Measurements from ENCODE around the gene BMPR1A.
"Not testable (repeated sequence)": the region's sequence is repeated elsewhere in the genome, so short reads cannot be mapped to it uniquely, and the experiment has no call there.

Gene BMPR1A

DNA sequence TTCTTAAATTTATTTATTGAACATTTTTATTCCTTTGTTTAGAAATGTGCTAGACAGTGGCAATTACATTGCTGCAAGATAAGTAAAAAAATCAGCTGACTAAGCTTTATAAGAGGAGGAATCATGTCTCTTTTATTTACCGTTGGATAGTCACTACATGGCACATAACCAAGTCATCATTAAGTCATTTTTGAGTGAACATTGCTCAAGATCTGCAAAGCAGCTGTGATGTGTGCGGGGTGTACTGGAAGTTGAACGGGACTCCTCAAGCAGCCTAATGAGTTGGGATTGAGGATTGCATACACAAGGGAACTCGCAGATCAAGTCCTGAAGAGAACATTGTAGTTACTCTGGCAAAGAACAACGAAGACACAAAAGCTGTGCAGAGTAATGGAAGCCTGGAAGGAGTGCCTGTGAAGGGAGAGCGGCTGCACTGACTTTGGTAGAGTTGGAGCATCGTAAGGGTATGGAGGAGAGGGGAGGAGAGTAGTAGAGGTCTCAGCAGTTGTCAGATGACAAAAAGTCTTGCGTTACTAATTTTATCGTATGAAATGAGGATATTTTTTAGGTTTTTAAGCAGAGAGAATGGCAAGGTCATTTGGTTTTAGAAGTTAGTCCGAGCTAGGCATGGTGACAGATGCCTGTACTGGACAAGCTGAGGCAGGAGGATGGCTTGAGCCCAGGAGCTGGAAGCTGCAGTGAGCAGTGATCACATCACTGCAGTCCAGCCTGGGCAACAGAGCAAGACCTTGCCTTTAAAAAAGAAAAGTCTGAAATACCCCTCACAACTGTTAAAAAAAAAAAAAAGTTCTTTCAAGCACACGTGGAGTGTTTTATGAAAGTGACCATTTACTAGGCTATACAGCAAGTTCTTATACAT lies 95.1 kb downstream of the BMPR1A start:
- no peak for DNase-seq

GRCh38 chr10:86853582-86853981 lies 97.2 kb downstream of the BMPR1A start:
- not testable (repeated sequence) for DNase-seq

DNA sequence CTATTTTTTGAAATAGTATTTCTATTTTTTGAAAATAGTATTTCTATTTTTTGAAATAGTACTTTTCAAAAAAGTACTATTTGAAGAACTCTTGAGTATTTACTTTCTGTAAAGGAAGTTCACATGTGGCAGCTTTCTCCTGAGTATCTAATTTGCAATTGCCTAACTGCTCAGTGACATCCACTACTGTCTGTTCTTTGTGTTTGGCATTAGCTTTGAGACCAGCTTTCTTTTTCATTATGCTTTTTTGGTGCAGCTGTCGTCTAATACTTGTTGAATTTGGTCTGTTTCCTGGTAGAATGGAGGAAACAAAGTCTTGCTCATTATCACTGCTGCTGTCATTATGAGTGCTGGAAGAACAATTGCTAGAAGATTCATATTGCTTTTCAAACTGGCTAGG lies 99.1 kb downstream of the BMPR1A start:
- DNase-seq = no peak

GRCh38 chr10:86856156-86856555 lies 99.7 kb downstream of the BMPR1A start:
- DNase-seq = no peak

DNA sequence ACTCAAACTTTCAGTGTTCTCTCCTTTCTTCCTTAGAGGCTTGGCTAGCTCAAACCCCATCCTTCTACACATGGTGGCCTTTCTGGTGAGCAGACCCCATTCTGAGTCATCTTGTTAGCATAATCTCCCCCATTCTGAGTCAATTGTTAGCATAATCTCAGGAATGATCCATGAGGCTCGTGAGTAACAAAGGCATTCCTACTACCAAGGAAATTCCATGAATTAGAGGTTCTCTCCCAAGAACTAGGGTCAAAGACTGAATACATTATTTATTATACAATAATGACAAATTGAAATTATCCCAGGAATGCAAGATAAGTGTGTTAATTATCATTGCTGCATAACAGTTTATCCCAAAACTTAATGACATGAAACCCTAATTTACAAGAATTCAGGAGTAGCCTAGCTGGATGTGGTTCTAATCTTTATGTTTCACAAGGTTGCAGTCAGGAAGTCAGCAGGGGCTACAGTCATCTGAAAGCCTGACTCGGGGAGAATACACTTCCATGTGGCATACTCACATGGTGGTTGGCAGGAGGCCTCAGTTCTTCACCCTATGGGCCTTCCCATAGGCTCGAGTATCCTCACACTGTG lies 100.8 kb downstream of the BMPR1A start:
- no peak for DNase-seq

DNA sequence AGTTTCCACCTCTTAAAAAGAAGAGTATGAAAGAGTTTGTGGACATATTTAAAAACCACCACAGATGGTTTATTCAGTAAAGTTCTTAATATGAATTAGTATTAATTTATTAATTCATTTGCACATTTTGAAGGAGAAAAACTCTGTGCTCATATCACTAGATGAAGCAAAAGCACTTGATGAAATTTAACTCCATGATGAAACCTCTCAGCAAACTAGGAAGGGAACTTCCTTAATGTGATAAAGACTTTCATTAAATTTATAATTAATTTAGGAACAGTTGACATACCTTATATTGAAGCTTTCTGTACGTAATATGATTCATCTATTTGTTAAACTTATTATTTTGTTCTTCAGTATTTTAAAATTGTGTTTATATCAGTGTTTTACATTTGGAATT lies 101.6 kb downstream of the BMPR1A start:
- no peak for DNase-seq

DNA sequence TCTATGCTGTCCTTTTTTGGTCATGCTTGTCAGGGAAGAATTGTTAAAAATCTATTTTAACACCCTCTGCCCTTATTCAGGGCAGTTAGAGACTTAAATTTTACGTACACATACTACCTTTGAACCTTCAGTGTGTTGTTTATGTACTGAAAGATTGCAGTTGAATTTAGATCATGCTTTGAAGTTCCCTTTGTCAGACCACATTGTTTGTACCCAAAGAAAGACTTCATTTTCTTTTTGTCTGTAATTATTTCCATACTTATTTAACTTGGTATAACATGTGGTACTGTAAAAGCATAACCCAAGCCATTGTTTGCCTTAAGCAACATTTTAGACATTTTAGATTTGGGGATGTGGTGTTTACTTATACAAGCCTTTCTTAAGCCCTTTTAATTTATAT lies 104.9 kb downstream of the BMPR1A start:
- no peak for DNase-seq

GRCh38 chr10:86862373-86862772 lies 106.0 kb downstream of the BMPR1A start:
- no peak for DNase-seq

DNA sequence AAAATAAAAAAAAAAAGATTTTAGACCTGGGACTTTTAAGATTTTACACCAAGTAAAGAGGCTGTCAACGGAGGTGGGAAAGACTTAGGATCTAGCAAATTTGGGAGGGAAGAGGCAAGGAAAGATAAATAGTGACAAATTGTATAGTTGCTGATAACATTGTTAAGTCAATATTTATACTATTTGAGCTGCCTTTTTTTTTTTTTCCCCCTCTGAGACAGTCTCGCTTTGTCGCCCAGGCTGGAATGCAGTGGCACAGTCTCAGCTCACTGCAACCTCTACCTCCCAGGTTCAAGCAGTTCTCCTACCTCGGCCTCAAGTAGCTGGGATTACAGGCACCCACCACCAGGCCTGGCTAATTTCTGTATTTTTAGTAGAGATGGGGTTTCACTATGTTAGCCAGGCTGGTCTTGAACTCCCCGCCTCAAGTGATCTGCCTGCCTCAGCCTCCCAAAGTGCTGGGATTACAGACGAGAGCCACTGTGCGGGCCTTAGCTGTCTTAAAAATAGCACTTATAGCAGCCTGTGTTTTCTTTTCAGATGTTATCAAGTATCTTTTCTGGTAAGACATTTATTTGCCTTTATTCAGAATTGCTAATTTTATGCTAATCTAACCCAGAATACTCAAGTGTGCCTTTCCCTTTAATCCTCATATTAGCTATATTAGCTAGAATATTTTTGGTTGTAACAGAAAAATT lies 106.5 kb downstream of the BMPR1A start:
- DNase-seq = no peak

DNA sequence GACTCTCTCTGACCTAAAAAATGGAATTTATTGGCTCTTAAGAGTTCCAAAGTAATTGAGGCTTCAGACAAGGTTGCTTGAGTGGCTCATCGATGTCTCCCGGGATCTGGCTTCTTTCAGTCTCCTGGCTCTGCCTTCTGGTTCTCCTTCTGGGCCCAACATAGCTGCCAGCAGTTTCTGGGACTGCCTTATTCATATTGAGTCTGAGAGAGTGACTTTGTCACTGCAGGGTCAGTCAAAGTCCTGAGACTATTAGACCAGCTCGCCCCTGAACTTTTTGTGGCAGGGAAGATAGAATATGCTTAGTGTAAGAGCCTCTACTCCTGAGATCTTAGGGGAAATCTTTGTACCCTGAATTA lies 107.0 kb downstream of the BMPR1A start:
- DNase-seq = no peak

DNA sequence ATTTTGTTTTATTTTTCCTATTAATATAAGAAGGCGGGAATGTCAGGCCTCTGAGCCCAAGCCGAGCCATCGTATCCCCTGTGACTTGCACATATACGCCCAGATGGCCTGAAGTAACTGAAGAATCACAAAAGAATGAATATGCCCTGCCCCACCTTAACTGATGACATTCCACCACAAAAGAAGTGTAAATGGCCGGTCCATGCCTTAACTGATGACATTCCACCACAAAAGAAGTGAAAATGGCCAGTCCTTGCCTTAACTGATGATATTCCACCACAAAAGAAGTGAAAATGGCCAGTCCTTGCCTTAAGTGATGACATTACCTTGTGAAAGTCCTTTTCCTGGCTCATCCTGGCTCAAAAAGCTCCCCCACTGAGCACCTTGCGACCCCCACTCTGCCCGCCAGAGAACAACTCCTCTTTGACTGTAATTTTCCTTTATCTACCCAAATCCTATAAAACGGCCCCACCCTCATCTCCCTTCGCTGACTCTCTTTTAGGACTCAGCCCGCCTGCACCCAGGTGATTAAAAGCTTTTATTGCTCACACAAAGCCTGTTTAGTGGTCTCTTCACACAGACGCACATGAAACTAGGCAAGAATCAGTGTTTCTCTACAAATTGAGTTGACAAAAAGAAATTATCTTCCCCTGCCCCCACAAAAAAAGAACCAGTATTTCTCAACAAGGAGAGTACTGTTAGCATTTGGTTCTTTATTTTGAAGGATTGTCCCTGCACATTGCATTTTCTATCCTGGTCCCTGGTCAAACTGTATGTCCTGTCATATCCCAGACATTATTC lies 108.8 kb downstream of the BMPR1A start:
- not testable (repeated sequence) for DNase-seq

DNA sequence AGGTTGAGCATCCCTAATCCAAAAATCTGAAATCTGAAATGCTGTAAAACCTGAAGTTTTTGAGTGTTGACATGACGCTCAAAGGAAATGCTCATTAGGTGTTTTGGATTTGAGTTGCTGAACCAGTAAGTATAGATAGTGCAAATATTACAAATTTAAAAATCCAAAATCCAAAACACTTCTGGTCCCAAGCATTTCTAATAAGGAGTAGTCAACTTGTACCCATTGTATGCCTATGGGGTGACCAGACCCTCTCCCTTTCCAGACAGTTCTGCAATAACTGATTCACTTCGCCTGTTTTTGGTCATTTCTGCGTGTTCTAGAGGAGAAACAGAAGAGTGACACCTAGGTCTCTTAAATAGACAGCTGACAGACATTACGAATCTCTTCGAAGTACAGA lies 110.7 kb downstream of the BMPR1A start:
- no peak for DNase-seq

GRCh38 chr10:86868353-86868752 lies 111.9 kb downstream of the BMPR1A start:
- no peak for DNase-seq

GRCh38 chr10:86870679-86871078 lies 114.3 kb downstream of the BMPR1A start:
- no peak for DNase-seq

DNA sequence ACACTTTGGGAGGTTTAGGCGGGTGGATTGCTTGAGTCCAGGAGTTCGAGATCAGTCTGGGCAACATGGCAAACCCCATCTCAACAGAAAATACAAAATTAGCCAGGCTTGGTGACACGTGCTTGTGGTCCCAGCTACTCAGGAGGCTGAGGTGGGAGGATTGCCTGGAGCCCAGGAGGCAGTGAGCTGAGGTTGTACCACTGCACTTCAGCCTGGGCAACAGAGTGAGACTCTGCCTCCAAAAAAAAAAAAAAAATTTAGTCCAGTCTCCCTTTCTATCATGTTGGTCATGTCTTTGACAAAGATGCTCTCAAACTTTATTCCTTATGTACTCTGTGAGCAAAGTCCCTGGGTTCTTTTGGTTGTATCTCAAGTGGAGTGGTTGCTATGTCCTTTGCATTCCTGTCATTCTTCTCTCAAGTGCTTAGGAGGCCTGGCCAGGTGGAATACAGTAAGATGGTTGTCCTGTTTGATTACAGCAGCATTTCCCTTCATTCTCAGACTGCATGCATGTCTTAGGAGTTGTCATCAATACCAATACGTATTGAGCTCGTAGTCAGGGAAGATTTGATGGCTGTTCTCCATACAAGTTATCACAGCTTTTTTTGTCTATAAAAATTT lies 115.3 kb downstream of the BMPR1A start:
- DNase-seq = no peak

DNA sequence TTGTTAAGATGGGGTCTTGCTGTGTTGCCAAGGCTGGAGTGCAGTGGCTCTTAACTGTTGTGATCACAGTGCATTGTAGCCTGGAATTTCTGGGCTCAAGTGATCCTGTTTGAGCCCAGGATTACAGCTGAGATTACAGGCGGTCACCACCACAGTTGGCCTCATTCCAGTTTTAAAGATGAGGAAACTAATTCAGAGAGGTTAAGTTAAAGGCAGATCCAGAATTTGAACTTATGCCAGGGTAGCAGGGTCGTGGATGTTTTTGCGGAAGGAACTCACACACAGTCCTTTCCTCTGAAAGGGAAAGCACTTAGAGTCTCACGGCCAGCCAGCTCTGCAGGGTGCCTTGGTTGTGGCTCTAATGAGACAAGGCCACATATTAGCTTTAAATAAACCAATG lies 116.3 kb downstream of the BMPR1A start:
- DNase-seq = no peak

DNA sequence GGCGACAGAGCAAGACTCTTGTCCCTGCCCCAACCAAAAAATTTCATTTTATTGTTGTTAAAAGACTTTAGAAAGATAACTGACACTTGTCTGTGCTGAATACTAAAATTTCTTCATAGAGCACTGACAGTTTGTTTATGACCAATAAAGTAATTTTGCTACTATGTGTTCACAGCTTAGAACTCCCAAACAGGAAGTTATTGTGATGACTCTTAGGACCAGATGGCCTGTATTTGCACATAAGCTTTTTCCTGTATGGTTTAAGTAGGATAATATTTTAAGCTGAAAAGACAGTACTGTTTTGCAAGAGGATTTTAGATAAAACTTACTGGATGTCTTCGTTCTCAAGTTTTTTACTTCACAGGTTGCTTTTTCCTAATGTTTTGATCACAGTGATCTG lies 120.3 kb downstream of the BMPR1A start:
- DNase-seq = no peak

- no peak for DNase-seq
Measured at GRCh38 chr10:86878983-86879713, 122.7 kb downstream of the BMPR1A start.

DNA sequence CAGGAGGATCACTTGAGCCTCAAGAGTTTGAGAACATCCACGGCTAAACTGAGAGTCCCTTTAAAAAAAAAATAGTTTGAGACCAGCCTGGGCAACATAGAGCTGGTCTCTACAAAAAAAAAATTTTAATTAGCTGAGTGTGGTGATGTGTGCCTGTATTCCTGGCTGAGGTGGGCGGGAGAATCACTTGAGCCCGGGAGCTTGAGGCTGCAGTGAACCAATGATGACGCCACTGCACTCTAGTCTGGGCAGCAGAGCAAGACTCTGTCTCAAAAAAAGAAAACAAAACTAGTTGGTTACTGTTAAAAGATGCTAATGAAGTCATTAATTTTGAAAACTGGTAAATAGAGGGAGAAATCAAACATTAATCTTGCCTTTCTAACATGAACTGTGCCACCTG lies 124.6 kb downstream of the BMPR1A start:
- DNase-seq = no peak

DNA sequence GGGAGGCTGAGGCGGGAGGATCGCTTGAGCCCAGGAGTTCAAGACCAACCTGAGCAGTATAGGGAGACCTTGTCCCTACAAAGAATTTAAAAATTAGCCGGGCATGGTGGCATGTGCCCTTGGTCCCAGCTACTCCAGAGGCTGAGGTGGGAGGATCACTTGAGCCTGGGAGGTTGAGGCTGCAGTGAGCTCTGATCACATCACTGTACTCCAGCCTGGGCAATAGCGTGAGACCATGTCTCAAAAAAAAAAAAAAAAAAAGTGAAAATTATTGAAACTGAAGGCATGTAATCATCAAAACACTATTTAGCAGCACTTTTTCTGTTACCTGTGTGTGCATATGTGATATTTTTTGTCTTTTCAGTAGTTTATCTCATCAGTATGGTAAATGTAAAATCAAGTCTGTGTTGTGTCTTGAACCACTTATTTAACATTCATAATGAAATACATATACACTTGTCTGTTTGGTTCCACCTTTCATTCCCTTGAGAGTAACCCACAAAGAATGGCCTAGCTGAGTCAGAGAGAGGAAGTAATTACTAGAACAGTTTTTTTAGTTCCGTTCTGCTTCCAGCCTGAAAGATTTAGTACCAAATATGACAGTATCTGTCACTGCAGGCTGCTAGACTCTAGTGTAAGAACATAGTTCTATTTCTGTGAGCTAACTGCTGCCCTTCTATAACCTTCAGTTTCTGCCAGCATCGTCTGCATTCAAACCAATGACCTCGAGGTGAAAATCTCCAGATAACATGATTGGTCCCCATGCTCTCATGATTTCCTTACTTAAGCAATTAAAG lies 132.4 kb downstream of the BMPR1A start:
- no peak for DNase-seq

DNA sequence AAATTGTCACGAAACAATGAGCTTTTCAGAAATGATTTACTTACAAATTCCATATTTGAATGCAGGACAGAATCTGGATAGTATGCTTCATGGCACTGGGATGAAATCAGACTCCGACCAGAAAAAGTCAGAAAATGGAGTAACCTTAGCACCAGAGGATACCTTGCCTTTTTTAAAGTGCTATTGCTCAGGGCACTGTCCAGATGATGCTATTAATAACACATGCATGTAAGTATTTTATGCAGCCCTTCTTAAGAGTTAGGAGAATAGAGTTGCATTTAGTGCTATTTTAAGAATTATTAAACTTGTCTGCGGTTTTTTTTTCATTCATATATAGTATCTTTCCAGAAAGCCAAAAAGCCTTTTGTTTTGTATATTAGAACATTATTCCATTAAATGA lies 133.6 kb downstream of the BMPR1A start:
- no peak for DNase-seq
